Natural killer cell treated with Interleukin-12 subunit alpha and Interleukin-12 subunit beta and Interleukin-15 and Interleukin-18, amount 100 ng/mL, for 72 hours (primary cell): ENCODE results near the gene PLEKHG2. TPM values are rescaled to one million over a fixed set of nuclear protein-coding genes. Genes with fewer than 3 reads are reported as not detected.
A peak's percentile ranks its signal among the peaks of the same experiment; 100 is the strongest.

Experiments
- ATAC-seq, 2 donors: fragments of 150-1000 bp; cut with Tn5 transposase in 1 of 2; sonication (Bioruptor Pico), chemical (Tn5 transposase) in 1 of 2; 2 replicates each; pipeline ENCODE4 v1.10.0; 2021
- DNase-seq: peaks from one replicate; pipeline ENCODE4 v3.0.0; 2022; ENCODE audit warnings: low spot score
- H3K27ac Mint-ChIP-seq, 2 donors: 1 replicate in 1 of 2; 2 replicates in 1 of 2; pipeline ENCODE4 v1.8.0; 2022; ENCODE audit warnings: mixed read lengths in 2 of 2, mild to moderate bottlenecking in 1 of 2, moderate library complexity in 1 of 2
- H3K27me3 Mint-ChIP-seq, 2 donors: 1 replicate in 1 of 2; 2 replicates in 1 of 2; pipeline ENCODE4 v1.8.0; 2022; ENCODE audit warnings: mixed read lengths in 2 of 2
- H3K36me3 Mint-ChIP-seq: one replicate; pipeline ENCODE4 v1.8.0; 2022; ENCODE audit warnings: mixed read lengths
- H3K4me1 Mint-ChIP-seq, 2 donors: 1 replicate in 1 of 2; 2 replicates in 1 of 2; pipeline ENCODE4 v1.8.0; 2022; ENCODE audit warnings: low read depth in 2 of 2, mixed read lengths in 2 of 2, mild to moderate bottlenecking in 1 of 2
- H3K4me3 Mint-ChIP-seq: one replicate; pipeline ENCODE4 v1.8.0; 2022; ENCODE audit warnings: mixed read lengths
- H3K9me3 Mint-ChIP-seq: 2 replicates; pipeline ENCODE4 v1.8.0; 2022; ENCODE audit warnings: mixed read lengths
- total RNA-seq, 2 donors: library from RNA; stranded (reverse); gene quantifications; one replicate each; pipeline ENCODE4 v1.2.3, GENCODE V29; 2022

Gene PLEKHG2
- total RNA-seq, 2 donors from 2014 or later, result 30.8 to 68.1 TPM

DNA sequence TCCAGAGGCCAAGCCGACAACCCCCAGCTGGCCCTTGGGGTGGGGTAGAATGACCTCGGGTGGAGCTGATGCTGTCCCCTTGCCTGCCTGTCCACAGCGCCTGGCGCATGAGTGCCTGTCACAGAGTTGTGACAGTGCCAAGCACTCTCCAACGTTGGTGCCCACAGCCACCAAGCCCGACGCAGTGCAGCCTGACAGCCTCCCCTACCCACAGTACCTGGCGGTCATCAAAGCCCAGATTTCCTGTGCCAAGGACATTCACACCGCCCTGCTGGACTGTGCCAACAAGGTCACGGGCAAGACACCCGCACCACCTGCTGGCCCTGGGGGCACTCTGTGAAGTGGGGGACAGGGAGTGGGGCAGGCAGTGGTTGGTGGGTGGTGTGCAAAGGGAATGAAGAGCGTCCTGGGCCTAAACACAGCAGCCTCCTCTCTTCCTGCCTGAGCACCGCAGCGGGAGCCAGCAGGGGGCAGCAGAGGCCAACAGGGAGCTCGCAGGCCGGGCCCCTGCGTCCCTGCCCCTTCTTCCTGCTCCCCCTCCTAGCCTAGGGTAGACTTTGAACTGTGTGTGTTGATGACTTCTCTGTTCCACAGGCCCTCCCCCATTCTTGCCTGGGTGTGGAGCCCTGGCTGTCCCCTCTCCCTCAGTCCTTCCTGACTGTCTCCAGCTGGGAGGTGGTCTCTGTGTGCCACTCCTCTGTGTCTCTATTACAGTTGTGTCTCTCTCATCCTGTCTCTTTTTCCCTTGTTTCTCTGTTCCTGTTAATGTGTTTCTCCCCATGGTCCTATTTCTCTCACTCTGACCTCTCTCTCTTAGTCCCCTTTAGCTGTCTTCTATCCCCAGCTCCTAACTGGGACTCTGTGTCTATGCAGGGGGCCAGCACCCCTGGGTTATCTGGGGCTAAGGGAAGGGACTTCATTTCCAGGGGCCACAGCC, 14.8 kb upstream of the PLEKHG2 start:
- H3K4me3 Mint-ChIP-seq, result peak overlapping the region; percentile 80
- peaks cover 45 to 48% of the 10 kb centered on the region in 2 donors for H3K4me1 Mint-ChIP-seq
- peak overlapping the region; percentile 87 to 90 for H3K27ac Mint-ChIP-seq
- peak; percentile 82 for DNase-seq
- peaks cover 5% of the 10 kb centered on the region for H3K36me3 Mint-ChIP-seq
- ATAC-seq, result peak; percentile 74
- no peaks in the 10 kb centered on the region for H3K27me3 Mint-ChIP-seq
- no peaks in the 10 kb centered on the region for H3K9me3 Mint-ChIP-seq

DNA sequence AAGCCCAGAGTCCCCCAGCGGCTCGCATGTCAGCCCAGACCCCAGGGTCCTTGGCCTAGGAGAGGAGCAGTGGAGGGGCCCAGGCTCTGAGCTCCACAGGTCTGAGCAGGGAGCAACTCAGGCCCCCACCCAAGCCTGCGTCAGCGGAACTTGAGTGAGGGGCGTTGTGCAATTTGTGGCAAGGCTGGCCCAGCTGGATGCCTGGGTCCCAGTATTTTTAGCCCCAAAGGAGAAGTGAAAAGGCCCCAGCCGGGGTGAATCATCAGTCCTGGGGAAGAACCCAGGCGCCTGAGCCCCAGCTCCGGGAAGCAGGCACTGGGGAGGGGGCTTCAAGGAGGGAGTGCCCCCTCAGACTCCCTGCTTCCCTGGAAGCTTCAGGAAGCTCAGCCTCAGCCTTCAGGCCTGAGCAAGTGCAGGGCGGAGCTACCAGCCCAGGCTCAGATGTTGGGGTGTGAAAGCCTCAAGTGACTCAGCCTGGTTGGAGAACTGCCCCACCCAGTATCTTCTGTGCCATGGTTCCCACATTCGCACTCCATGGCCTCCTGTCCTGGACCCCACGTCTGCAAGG, 14.1 kb upstream of the PLEKHG2 start:
- ATAC-seq (peak in 1 of 2 donors; percentile 46), DNase-seq (no peak)
- Mint-ChIP-seq H3K4me3 (peak overlapping the region; percentile 80), H3K9me3 (no peaks in the 10 kb centered on the region), H3K27ac (peak overlapping the region; percentile 87 to 90), H3K4me1 (peaks cover 49 to 50% of the 10 kb centered on the region in 2 donors), H3K36me3 (peaks cover 5% of the 10 kb centered on the region), H3K27me3 (no peaks in the 10 kb centered on the region)

DNA sequence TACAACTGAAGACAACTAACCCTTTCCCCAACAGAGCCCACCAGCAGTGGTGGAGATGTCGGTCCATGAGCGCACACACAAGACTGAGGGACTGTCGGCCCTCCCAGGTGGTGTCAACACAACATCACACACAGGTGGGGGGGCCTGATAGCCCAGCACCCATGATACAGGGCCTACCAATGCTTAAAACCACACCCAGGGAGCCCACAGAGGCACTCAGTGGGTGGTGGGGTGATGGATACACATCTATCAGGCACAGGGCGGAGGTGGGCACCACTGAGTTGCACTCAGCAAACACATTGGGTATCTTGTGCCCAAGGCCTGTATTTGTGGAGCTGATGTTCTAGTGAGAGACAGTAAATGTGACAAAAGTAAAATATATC, 12.8 kb upstream of the PLEKHG2 start:
- no peaks in the 10 kb centered on the region for H3K27me3 Mint-ChIP-seq
- H3K27ac Mint-ChIP-seq, result peak overlapping the region; percentile 54 to 90
- H3K9me3 Mint-ChIP-seq, result no peaks in the 10 kb centered on the region
- H3K4me1 Mint-ChIP-seq, result peaks cover 48 to 49% of the 10 kb centered on the region in 2 donors
- DNase-seq (no peak), ATAC-seq (no peak)
- H3K36me3 Mint-ChIP-seq, result peaks cover 5% of the 10 kb centered on the region
- peak overlapping the region; percentile 46 for H3K4me3 Mint-ChIP-seq

DNA sequence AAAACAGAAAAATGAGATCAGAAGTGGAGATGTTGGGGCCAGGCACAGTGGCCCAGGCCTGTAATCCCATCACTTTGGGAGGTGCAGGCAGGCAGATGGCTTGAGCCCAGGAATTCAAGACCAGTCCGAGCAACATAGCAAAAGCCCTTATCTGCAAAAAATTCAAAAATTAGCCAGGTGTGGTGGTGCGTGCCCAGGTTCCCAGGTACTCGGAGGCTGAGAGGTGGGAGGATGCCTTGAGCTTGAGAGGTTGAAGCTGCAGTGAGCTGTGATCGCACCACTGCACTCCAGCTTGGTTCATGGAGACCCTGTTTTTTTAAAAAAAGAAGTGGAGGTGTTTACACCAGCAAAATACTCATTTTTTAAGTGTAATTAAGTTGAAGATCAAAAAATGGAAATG, 12.4 kb upstream of the PLEKHG2 start:
- peaks cover 3% of the 10 kb centered on the region for H3K36me3 Mint-ChIP-seq
- H3K27me3 Mint-ChIP-seq, result no peaks in the 10 kb centered on the region
- DNase-seq (no peak), ATAC-seq (no peak)
- H3K27ac Mint-ChIP-seq, result peak overlapping the region; percentile 54 to 90
- H3K9me3 Mint-ChIP-seq, result no peaks in the 10 kb centered on the region
- peak overlapping the region; percentile 46 for H3K4me3 Mint-ChIP-seq
- H3K4me1 Mint-ChIP-seq, result peaks cover 48 to 49% of the 10 kb centered on the region in 2 donors

DNA sequence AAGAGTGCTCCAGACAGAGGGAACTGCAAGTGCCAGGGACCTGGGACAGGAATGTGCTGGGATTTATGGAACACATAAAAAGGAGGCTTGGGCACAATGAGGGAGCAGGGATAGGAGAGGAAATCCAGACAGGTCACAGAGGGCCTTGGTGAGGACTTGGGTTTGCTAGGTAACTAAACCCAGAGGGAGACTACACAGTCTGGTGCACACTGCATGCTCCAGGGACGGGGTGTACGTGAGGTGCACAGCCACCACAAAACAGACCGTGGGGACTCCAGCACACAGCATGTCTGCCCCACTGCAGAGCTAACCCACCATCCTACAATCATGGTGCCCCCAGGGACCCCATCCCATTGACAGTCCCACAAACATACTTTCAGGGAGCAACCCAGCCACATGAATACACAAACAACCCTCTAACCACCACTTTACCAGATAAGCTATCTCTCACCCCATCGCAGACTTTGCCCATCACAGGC, 11.4 kb upstream of the PLEKHG2 start:
- Mint-ChIP-seq H3K9me3 (no peaks in the 10 kb centered on the region), H3K36me3 (no peaks in the 10 kb centered on the region), H3K4me1 (peaks cover 44 to 51% of the 10 kb centered on the region in 2 donors), H3K27ac (peak overlapping the region; percentile 59 to 97), H3K4me3 (peak overlapping the region; percentile 56), H3K27me3 (no peaks in the 10 kb centered on the region)
- ATAC-seq, result no peak
- DNase-seq, result no peak

DNA sequence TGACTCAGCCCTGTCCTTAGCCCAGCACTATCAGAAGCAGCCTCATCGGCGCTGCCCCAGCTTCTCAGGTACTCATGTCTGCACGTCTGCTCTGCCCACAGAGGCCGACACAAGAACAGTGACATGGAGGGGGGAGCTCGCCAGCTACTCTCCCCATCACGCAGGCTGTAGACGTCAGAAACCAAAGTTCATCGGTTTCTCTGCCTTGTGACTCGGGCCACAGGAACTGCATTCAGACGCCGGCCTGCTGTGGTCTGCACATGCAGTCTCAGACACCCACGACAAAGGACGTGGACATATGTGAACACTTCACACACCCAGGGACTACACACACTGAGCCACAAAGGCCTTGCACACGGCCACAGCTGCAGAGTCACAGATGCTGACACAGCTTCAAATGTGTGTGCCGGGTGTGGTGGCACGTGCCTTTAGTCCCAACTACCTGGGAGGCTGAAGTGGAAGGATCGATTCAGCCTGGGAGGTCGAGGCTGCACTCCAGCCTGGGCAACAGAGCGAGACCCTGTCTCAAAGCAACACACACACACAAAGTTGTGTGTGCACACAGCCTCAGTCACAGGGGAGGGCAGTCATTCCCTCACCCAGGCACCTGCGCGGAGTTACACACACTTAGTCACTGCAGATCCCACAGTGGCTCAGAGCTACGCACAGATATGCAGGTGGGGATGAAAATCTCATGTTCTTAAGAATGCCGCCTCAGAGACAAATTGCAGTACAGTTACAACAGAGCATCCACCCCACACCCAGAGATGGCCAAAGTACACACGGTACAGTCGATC, 10.7 kb upstream of the PLEKHG2 start:
- Mint-ChIP-seq H3K4me3 (peak overlapping the region; percentile 56), H3K36me3 (no peaks in the 10 kb centered on the region), H3K9me3 (no peaks in the 10 kb centered on the region), H3K27ac (peak overlapping the region; percentile 59 to 97), H3K4me1 (peaks cover 49 to 55% of the 10 kb centered on the region in 2 donors), H3K27me3 (no peaks in the 10 kb centered on the region)
- ATAC-seq, result peak; percentile 22 to 61
- no peak for DNase-seq

DNA sequence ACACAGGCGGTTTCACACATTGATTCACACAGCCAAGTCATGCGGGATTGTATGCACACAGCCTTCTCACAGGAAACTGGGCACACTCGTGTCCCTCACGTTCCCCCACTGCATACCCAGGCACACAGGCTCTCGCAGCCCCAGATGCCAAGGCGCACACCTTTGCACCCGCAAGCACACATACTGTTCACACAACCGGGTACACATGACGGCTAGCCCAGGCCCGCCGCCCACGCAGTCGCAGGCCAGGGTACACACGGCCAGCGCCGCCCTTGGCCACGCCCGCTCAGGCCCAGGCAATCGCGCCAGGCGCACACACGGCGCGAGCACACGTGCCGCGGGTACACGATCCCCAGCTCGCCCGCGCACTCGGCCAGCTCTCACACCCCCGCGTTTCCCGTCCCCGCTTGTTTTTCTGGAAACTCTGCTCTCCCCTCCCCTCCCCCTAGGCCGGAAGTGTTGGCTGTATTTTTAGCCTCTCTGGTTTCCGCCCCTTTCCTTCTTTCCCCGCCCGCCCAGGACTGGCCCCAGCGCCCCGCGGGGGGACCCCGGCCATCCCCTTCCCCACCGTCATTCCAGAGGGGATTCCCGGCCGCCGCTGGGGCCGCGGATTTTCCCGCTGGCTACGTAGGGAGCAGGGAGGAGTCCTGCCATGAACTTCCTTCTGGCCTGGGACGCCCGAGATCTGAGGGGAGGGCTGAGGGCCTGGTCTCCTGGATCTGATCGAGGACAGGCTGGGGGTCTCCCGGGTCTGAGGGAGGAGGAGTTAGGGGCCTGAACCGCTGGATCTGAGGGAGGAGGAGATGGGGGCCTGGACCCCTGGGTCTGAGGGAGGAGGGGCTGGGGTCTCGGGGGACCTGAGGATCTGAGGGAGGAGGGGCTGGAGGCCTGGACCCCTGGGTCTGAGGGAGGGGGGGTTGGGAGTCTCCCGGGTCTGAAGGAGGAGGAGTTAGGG, 9.8 kb upstream of the PLEKHG2 start:
- H3K4me1 Mint-ChIP-seq, result peaks cover 51 to 53% of the 10 kb centered on the region in 2 donors
- peak overlapping the region; percentile 56 for H3K4me3 Mint-ChIP-seq
- H3K27me3 Mint-ChIP-seq, result no peaks in the 10 kb centered on the region
- no peaks in the 10 kb centered on the region for H3K9me3 Mint-ChIP-seq
- peak; percentile 93 for DNase-seq
- no peaks in the 10 kb centered on the region for H3K36me3 Mint-ChIP-seq
- ATAC-seq, result peak; percentile 61 to 74
- H3K27ac Mint-ChIP-seq, result peak overlapping the region; percentile 59 to 97

DNA sequence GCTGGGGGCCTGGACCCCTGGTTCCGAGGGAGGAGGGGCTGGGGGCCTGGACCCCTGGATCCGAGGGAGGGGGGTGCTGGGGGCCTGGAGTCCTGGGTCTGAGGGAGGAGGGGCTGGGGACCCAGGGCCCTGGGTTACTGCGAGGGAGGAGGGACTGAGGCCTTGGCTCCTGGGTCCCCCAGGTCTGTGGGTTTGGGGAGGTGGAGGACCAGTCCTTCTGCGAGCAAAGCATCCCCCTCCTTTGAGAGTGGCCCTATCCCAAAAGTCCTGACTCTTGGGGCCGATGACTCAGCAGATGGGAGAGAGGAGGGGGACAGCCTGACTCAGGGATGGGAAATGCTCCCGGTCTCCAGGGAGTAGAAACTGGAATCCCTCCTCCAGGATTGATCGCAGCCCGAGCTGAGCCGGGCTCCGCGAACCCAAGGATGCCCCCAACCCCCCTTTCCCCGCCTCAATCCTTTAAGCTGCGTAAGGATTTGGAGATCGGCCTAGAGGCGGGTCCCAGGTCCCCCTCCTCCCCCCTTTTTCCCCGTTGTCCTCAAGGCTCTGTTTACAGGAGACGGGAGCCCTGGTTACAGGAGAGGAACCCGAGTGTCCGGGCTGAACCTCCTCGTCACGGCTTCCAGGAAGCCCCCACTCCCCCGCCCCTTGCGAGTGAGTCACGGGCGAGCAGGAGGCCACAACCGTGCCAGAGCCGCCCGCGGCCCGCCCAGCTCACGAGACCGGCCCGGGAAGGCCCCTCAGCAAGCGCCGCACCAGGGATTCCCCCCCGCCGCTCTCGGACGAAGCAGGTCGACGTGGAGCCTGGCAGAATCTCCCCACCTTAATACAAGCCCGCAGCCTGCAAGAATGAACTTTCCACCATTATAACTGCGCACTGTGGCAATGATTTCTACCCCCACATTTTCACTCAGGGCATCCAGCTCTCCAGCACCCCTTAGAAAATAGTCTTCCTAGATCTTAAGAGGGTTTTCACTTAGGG, 8.8 kb upstream of the PLEKHG2 start:
- Mint-ChIP-seq H3K4me3 (peak overlapping the region; percentile 56), H3K4me1 (peaks cover 54 to 56% of the 10 kb centered on the region in 2 donors), H3K36me3 (peaks cover 2% of the 10 kb centered on the region), H3K27ac (peak overlapping the region; percentile 59 to 97), H3K27me3 (no peaks in the 10 kb centered on the region), H3K9me3 (no peaks in the 10 kb centered on the region)
- peak; percentile 55 to 59 for ATAC-seq
- DNase-seq, result peak; percentile 95

DNA sequence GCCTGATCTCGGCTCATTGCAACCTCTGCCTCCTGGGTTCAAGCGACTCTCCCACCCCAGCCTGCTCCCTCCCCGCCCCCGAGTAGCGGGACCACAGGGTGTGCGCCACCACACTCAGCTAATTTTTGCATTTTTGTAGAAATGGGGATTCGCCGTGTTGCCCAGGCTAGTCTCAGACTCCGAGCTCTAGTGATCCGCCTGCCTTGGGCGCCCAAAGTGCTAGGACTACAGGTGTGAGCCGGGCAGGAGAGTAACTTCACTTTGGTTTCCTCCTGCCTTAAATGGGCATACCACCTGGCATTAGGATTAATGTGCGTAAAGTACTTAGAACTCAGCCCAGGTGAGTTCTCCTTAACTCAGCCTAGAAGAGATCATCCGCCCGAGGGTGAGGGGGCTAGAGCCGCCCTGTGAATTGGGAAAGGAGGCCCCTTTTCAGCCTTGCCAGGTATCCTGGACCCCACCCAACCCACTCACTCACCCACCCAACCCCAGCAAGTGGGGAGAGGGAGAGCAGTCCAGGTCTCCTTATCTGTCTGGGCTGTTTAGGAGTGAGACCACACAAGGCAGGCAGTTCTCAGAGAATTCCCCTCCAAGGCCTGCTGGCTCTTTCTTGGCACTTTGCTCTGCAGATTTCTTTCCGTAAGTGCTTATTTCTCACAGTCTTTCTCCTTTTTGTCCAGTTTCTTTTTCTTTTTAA, 7.1 kb upstream of the PLEKHG2 start:
- H3K27me3 Mint-ChIP-seq, result no peaks in the 10 kb centered on the region
- peak overlapping the region in 1 of 2 donors; percentile 23 for H3K27ac Mint-ChIP-seq
- peak overlapping the region; percentile 6 for H3K4me3 Mint-ChIP-seq
- ATAC-seq (no peak), DNase-seq (no peak)
- H3K9me3 Mint-ChIP-seq, result no peaks in the 10 kb centered on the region
- peaks cover 6% of the 10 kb centered on the region for H3K36me3 Mint-ChIP-seq
- H3K4me1 Mint-ChIP-seq, result peaks cover 50 to 55% of the 10 kb centered on the region in 2 donors

DNA sequence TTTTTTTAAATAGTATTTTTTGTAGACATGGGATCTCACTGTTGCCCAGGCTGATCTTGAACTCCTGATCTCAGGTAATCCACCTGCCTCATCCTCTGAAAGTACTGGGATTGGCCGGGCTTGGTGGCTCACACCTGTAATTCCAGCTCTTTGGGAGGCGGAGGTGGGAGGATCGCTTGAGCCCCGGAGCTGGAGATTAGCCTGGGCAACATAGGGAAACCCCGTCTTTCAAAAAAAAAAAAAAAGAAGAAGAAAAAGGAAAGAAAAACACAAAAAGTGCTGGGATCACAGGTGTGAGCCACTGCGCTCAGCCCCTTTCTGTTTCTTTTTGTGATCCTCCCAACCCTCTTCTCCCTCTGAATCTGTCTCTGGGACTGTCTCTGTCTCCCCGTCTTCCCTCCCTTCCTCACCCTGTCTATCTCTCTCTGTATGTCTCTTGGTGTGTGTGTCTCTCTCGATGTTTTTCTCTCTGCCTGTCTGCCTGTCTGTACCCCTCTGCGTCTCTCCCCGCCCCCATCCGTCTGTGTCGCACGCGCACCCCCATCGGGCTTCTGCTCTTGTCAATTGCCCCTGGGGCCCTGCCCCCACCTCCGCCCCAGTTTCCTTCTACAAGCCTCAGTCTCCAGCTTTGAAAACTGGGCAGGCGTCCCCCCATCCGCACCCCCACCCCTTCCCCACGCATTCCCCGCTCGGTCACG, 6.4 kb upstream of the PLEKHG2 start:
- peak overlapping the region; percentile 81 for H3K4me3 Mint-ChIP-seq
- no peaks in the 10 kb centered on the region for H3K9me3 Mint-ChIP-seq
- DNase-seq (no peak), ATAC-seq (no peak)
- H3K27me3 Mint-ChIP-seq, result no peaks in the 10 kb centered on the region
- H3K4me1 Mint-ChIP-seq, result peaks cover 52 to 58% of the 10 kb centered on the region in 2 donors
- peaks cover 6% of the 10 kb centered on the region for H3K36me3 Mint-ChIP-seq
- H3K27ac Mint-ChIP-seq, result peak overlapping the region; percentile 78 to 98
